LNCAP (cell line): ENCODE data around the gene HOXC5.

Experiments used
- TF ChIP-seq, protein P1 (sequence below): fragments of 450-650 bp; IDR thresholded peaks from 2 replicates; pipeline ENCODE4 v1.5.1; 2017; ENCODE audit warnings: mild to moderate bottlenecking

Gene HOXC5

DNA sequence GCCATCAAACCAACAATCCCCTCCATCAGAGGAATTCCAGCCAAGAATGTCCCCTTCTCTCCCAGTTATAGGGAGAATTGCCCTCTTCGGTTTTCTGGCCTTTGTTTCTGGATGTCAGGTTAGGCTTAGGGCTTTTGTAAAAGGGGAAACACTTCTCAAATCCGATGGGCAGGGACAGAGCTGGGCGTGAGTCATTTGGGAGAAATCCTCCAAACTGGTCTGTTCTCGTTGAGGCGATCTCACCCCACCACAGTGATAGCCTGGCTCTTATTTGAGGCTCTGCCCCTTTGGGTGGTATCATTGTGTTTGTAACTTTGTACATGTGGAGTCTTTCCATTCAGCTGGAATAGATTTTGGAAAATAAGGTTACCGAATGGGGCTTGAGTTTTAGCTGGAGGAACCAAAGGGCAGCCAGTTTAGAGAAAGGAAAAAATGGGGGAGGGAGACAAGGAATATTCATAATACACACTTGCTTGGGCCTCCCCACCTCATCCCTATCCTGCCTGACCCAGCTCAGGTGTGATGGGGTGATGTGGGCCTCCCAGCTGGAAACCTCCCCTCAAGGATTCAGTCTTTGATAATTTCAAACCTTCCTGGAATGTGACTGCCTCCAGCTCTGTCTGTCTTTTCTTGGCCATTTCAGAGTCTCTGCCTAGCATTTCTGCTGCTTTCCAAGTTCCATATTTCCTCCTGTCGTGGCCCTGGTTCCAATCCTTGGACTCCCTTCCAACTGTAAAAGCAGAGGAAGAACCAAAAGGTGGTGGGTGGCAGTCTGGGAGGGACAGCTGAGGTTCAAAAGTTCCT is 28.3 kb downstream of the HOXC5 start:
- TF ChIP-seq, protein P1, sequence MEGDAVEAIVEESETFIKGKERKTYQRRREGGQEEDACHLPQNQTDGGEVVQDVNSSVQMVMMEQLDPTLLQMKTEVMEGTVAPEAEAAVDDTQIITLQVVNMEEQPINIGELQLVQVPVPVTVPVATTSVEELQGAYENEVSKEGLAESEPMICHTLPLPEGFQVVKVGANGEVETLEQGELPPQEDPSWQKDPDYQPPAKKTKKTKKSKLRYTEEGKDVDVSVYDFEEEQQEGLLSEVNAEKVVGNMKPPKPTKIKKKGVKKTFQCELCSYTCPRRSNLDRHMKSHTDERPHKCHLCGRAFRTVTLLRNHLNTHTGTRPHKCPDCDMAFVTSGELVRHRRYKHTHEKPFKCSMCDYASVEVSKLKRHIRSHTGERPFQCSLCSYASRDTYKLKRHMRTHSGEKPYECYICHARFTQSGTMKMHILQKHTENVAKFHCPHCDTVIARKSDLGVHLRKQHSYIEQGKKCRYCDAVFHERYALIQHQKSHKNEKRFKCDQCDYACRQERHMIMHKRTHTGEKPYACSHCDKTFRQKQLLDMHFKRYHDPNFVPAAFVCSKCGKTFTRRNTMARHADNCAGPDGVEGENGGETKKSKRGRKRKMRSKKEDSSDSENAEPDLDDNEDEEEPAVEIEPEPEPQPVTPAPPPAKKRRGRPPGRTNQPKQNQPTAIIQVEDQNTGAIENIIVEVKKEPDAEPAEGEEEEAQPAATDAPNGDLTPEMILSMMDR, result no peak

DNA sequence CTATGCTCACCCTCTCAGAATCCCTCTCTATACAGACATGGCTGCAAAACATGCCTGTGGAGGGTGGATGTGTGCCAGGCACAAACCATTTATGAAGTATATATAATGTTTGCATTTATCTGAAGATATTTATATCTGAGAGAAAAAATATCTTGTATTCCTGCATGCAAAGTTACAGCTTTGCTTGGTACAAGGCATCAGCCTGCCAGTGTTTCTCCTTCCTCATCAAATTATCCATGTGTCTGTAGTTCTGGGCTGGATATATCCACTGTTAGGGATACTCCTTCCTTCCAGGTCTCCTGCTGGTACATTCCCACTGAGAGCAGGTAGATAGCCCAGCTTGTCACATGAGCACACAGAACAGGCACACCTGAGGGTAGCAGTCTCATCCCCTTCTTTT is 32.8 kb downstream of the HOXC5 start:
- TF ChIP-seq, protein P1, result no peak

DNA sequence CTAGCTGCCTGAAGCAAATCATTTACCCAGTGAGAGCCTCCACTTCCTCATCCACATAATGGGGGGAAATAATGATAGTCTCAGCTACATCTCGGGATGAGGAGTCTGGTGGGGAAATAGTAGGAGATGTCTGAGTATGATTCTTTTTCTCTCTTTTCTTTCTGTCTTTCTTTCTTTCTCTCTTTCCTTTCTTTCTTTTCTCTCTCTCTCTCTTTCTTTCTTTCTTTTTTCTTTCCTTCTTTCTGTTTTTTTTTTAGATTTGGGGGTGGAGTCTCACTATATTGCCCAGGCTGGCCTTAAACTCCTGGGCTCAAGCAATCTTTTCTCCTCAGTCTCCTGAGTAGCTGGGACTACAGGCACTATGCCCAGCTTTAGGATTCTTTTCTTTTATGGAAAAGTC is 33.6 kb downstream of the HOXC5 start:
- TF ChIP-seq, protein P1, result no peak

DNA sequence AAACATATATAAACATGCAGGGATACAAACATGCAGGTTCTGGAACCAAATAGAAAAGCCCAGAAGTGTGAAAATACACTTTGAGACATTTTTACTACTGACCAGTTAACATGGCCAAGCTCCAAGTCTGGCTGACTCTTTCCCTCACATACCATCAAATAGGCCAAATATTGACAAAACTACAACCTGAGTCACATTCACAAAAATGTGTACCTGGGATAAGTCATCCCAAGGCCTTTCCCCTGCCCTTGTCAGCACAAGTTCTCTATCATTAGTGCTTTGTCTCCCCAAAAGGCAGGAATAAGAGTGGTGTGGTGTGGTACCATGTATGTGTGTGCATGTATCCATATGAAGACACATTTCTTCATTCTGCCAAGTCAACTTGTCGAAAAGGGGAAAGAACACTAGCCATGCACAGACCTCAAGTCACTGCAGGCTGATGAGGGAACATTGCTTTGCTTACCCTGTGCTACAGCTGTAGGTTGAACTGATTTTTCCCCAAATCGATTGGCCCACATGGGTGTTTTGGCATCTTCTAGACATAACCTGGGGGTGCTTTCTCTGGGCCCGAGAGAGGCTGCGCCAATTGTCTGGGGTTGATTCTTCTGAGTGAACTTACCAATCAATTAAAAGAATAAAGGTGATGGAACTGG is 35.7 kb downstream of the HOXC5 start:
- TF ChIP-seq, protein P1, result no peak

DNA sequence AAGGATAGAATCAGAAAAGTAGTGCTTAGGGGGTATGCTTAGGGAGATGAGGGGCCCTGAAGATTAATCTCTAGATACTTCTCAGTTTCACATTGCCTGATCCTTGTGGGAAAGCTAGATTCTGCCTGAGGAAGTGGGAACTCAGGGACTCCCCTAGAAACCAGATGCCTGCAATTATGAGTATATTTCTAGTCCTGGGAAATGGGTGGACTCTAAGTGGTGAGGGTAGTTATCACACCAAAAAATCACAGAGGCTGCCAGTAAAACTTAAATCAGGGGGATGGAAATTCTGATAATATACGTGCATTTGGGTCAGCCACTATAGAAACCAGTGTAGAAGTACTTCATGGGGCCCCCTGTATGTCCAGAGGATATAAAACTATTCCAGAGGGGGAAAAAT is 39.1 kb downstream of the HOXC5 start:
- TF ChIP-seq, protein P1, result no peak

DNA sequence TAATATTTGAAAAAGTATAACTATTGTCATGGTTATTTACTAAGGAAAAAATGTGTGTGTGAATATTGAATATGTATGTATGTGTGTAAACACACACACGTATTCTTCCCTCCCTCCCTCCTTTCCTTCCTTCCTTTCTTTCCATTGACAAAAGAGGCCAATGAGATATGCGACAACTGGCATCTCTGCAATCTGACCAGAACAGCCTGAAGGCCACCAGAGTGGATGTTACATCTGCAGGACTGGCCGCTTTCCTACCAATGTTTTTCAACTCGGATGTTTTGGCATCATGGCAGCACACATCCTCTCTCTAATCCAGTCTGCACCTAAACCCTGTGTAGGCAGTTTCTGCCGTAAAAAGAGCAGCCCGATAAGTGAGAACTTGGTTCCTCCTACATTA is 41.5 kb downstream of the HOXC5 start:
- TF ChIP-seq, protein P1, result no peak

DNA sequence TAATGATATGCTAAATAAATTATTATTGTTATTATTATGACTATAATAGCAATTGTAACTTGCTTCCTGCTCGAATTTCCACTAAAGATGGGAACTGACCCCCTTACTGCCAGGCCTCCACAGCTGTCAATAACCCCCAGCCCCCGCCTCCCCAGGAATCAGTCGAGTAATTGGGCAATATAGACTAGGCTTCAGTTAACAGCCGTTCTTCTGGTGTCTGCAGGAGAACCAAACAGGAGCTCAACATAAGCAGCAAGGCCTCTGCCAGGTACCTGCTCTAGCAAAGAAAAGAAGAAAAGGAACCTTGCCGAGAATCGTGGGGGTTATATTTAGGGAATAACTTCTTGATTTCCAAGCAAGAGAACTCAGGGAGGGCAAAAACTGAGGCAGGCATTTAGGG is 42.6 kb downstream of the HOXC5 start:
- TF ChIP-seq, protein P1, result no peak
